RKO (cell line): ENCODE data around the gene RAP1A.
"Not testable (repeated sequence)": the region's sequence is repeated elsewhere in the genome, so short reads cannot be mapped to it uniquely, and the experiment has no call there.

Experiments used
- DNase-seq: peaks from one replicate; pipeline ENCODE4 v3.0.0-alpha.2; 2016; ENCODE audit warnings: low spot score

RAP1A gene

DNA sequence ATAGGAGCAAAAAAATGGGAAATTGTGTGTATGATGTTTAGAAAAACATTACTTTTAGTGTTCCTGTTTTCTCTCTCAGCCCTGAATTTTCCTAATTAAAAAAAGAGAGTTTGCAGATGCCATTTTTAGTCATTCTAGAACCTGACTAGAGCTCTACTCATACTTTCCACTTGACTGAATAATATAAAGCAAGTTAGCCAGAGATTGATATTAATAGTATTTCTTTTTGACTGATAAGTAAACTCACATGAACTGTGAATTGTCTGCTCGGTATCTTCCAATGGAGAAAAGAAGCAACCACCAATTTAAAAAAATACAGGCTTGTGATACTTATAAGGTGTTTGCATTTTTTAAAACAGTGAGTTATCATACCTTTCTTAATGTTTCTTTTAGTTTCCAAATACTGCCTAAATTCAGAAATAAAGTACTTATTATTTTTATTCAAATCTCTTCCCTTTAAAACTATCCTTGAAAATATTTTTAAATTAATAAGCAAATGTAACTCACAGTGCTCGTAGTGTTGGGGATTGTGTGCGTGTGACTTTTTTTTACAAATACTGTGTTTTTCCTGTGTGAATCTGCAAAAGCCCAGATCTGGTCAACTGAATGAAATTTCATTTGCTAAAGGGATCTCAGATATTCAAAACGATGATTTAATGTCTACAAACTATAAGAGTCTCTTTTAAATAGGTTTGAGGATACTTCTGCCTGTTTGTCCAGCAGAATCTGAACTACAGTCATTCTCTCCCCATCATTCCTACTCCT, 9.8 kb downstream of the RAP1A start:
- no peak for DNase-seq

DNA sequence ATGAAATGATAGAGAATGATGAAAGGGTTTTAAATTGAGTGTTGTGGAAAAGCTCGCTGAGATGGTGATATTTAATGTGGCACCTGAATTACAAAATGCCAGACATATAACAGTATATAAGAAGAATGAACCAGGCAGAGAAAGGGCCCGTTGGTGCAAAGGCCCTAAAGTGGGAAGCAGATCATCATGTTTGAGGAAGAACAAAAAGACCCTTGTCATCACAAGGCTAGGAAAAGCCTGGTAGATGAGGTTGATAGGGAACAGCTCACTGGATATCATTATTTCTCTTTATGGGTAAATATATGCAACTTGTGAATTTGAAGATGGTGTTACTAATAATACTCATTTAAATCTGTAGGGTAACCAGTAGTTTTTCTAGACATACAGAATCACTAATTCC, 11.0 kb downstream of the RAP1A start:
- no peak for DNase-seq

- DNase-seq: no peak
Observed at GRCh38 chr1:111631502-111631901, 11.9 kb downstream of the RAP1A start.

DNA sequence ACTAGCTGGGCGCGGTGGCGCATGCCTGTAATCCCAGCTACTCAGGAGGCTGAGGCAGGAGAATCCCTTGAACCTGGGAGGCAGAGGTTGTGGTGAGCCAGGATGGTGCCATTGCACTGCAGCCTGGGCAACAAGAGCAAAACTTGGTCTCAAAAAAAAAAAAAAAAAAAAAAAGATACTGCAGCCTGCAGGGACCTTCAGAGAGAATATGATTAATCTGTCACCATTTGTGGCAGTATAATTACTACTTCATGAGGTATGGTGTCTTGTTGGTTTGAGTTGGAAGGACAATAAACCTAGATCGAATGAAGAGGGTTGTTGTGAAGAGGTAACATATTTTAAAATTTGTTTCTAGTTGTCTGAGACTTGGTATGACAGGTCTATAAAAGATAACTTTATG, 13.2 kb downstream of the RAP1A start:
- not testable (repeated sequence) for DNase-seq

GRCh38 chr1:111633736-111634247, 14.2 kb downstream of the RAP1A start:
- no peak for DNase-seq

DNA sequence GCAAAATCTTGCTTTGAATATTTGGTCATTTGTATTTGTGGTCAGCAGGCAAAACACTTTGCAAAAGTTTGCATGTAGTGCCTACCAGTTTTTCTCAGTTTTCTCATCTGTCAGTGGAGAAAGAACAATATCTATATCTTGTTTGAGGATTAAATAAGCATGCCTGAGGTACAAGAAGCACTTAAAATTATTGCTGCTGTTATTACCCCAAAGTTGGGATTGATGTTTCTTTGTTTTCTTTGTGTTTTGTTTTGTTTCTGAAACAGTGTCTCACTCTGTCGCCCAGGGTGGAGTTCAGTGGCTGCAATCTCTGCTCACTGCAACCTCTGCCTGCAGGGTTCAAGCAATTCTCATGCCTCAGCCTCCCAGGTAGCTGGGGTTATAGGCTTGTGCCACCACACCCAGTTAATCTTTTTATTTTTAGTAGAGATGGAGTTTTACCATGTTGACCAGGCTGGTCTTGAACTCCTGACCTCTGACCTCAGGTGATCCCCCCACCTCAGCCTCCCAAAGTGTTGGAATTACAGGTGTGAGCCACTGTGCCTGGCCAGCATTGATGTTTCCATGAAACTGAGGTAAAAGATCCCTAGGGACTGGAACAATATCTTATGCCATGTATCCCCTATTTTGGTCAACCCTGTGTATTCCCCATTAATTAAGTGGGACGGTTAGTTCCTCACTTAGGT, 15.9 kb downstream of the RAP1A start:
- DNase-seq: no peak

DNA sequence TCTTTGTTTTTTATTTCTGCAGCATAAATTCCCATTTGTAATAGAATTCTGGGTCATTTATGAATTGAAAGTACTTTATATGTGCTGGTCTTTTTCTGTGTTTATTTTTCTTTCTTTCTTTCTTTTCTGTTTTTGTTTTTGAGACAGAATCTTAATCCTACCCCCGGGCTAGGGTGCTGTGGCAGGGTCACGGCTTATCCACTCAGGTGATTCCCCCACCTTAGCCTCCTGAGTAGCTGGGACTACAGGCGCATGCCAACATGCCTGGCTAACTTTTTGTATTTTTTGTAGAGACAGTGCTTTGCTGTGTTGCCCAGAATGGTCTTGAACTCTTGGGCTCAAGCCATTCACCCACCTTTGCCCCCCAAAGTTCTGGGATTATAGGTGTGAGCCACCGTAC, 18.7 kb downstream of the RAP1A start:
- no peak for DNase-seq

DNA sequence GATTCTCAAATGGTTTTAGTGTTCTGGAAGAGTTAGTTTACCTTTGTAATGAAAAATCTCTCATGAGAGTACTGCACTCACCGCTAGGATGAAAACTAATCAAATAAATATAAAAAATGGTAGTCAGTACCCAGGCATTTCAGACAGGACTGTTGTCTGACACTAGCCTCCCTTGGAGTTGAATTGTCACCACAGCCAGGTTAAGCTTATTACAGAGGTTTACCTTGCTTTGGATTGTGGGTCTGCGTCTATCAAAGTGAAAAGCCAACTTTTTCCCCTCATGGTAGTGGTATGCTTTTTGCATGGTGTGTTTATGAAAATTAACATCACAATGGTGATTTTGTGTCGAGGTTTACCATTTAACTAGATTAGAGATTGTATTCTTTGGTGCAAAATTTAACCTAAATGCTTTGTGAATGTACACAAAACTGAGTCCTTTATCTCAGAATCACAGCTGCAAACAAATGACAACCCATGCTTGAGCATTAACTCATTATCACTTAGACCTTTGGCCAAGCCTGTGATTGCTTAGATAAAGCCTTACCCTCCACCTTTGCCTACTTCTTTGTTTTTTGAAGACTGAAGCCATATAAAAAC, 20.1 kb downstream of the RAP1A start:
- no peak for DNase-seq

- DNase-seq: no peak
Observed at GRCh38 chr1:111643097-111643496, 23.5 kb downstream of the RAP1A start.

- no peak for DNase-seq
Observed at GRCh38 chr1:111643696-111644095, 24.1 kb downstream of the RAP1A start.

- DNase-seq: no peak
Observed at GRCh38 chr1:111644506-111644905, 24.9 kb downstream of the RAP1A start.

DNA sequence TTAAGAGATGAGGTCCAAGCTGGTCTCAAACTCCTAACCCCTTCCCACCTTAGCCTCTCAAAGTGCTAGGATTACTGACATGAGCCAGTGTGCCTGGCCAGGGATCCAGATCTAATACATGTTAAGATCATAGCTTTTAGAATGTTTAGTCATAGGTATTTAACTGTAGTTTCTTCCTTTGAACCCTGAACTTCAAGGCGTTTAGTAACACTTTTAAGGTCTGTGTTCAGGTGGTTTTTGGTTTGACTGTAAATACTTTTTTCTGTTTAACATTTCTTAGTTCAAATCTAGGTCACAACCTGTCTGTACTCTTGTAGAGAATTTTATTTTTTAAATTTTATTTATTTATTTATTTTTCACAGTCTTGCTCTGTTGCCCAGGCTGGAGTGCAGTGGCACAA, 28.1 kb downstream of the RAP1A start:
- DNase-seq: no peak

DNA sequence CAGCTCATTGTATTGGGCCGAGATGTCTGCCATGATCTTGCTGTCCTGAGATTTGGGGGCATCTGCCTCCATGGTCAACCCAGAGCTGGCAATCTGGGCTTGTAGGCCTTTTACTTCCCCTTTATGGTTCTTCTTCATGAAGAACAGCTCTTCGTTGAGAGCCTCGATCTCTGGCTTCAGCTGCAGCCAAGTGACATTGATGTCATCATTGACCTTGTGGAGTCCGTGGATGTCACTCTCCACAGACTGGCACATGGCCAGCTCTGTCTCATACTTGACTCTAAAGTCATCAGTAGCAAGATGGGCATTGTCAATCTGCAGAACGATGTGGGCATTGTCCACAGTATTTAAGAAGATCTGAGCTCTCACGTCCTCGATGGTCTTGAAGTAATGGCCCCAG, 29.2 kb downstream of the RAP1A start:
- DNase-seq: no peak

DNA sequence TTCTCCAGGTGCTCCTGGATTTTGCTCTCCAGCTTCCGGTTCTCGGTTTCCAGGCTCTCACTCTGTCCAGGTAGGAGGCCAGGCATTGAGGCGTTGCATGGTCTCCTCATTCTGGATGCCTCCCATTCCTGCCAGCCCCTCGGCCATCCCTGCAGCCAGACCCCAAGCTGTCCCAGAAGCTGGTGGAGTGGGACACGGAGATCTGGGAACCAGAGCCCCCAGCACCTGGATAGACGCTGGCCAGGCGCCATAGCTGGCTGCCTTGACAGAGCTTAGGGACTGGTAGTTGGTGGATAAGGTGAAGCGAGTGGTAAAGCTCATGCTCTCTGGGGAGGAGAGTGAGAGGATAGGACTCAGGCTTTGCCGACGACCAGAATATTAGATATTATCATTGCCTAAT, 29.6 kb downstream of the RAP1A start:
- DNase-seq: no peak

DNA sequence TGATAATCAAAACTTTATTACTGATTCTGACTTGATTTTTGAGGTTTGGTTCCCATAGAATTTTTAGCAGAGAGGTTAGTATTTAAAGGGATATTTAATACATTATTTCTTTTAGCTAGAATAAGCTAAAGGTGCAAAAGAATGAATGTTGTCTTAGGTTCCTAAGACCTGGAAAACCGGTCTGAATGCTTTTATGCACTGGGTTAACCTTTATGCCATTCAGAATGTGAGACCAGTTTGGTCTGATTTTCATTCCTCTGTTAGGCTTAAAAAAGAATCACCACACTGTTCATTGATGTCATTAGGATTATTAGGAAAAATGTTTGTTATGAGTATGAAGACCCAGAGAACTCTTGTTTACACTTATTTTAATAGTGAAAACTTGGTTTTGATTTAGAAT, 30.1 kb downstream of the RAP1A start:
- no peak for DNase-seq

GRCh38 chr1:111653709-111654108, 34.1 kb downstream of the RAP1A start:
- DNase-seq: no peak

DNA sequence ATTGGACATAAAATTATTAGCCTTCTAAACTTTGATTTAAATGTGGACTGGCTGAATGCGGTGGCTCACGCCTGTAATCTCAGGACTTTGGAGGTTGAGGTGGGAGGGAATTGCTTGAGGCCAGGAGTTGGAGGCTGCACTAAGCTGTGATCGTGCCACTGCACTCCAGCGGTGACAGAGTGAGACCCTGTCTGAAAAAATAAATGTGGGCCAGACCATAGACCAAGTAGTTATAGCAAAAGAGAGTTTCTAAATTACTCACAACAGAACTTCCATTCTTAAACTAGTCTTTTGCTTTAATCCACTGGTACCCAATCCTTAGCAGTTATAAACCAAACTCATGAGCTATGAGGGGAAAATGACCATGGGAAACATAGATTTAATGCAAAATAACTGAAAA, 35.2 kb downstream of the RAP1A start:
- DNase-seq: no peak

- peak; percentile 57 for DNase-seq
Observed at GRCh38 chr1:111656086-111657017, 36.8 kb downstream of the RAP1A start.

DNA sequence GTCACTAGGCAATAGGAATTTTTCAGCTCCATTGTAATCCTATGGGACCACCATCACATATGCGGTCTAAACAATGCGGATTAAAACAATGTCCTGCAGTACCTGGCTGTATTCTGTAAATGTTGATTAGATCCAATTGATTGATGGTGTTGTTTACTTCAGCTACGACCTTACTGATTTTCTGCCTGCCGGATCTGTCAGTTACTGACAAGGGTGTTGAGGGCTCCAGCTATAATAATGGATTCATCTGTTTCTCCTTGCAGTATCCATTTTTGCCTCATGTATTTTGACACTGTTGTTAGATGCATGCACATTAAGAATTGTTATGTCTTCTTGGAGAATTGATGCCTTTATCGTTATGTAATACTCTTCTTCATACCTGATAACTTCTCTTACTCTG, 39.0 kb downstream of the RAP1A start:
- DNase-seq: no peak

DNA sequence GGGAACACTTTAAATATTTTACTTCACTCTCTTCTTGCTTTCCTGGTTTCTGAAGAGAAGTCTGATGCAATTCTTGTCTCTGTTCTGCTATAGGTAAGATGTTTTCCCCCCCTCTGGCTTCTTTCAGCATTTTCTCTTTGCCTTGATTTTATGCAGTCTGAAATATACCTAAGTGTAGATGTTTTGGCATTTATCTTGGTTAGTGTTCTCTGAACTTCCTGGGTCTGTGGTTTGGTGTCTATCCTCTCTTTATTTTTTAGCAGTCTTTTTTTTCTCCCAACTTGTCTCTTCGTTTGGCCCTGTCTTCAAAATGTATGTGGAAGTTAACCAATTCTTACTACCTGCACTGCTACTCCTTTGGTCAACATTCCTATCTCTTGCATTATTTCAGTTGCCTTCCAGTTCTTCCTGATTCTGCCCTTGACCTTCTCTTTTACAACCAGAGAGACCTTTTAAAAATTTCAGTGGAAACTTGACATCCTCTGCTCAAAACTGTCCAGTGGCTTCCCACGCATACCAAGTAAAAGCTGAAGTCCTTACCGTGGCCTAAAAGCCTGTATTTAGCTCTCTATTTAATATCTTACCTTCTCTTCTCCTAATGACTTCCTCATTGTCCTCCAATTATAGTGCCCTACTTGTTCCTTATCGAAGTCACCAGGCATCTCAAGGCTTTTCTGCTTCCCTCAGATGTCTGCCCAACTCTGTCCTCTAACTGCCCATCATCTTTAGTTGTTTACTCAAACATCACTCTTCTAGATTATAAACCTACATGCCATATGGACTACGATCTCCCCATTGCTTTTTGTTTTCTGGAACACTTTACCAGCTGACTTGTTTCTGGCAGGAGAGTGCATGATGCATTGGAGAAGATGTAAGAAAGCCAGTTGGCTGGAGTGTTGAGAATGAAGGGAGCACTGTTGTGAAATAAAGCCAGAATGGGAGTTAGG, 40.9 kb downstream of the RAP1A start:
- DNase-seq: no peak

- no peak for DNase-seq
Observed at GRCh38 chr1:111664652-111665051, 45.1 kb downstream of the RAP1A start.
